ENCODE data around the gene ZFYVE26.
"Not testable (repeated sequence)": the region's sequence is repeated elsewhere in the genome, so short reads cannot be mapped to it uniquely, and the experiment has no call there.

The ZFYVE26 gene

DNA sequence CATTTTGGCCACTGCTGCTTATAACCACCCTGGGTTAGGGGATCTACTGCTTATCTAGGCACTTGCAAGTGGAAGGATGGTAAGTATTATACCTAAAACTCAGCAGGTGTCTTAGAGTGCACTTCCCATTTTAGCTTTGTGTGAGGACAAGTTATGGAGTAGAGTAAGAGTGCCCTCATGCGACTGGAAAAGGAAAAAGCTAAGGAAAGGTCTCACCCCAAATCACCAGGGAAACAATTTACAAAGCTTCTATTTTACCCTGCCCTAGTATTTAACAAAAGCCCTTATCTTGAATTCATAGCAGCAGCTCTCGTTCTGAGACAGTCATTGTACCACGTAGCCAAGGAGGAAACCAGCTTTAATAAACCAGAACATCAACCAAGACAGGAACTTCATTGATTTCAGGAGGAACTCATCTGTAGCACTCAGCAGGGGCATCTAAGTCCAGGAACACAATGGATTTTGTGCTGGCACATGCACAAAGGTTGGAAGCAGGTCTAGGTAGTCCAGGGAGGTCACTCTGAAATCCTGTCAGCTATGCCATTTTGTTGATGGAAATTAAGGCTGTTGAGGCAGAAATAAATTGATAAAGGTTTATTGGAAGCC, 111.8 kb downstream of the ZFYVE26 start:
- DNase-seq: no peak

DNA sequence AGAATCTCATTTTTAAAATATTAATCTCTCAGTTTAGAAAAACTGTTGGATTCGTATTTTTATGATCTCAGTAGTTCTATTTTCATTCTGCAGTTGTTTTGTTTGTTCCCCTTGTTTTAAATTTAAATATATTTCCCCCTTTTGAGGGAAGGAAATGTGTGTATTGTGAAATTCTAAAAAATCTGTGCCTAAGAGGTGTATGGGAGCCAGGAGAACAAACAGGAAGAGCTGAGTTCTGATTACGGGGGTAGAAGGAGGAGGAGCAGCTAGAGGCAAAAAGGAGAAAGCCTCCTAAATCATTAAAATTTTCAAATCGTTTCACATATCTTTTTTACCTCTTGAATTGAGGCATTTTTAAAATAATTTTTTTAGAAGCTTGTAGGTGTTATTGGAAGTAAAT, 112.4 kb downstream of the ZFYVE26 start:
- DNase-seq: no peak

DNA sequence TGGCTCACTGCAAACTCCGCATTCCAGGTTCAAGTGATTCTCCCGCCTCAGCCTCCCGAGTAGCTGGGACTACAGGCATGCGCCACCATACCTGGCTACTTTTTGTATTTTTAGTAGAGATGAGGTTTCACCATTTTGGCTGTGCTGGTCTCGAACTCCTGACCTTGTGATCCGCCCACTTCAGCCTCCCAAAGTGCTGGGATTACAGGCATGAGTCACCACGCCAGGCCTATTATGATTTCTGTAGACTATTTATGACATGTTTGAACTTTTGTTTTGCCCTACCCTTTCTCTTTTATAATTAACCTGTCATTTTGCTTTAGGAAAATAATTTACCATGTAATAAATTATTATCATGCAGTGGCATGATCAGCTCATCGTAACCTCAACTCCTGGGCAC, 114.9 kb downstream of the ZFYVE26 start, which contains the start of gene RDH12:
Gene RDH12 (plus strand): TSS at position 395 of the 400 bp plus-strand sequence. CDS start 20,757 bp downstream, outside the sequence.
- DNase-seq: not testable (repeated sequence)

DNA sequence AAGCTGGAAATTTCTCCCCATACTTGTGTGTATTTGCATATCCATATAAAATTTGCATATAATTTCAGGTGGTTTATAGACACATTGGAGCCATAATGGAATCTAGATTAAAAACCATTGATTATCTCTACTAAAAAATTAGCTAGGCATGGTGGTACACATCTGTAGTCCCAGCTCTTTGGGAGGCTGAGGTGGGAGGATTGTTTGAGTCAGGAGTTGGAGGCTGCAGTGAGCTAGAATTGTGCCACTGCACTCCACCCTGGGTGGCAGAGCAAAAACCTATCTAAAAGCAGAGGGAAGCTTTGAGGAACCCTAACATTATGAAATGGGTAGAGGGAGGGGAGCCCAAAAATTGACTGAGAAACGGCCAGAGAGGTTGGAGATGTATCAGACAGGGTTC, 118.2 kb downstream of the ZFYVE26 start:
- no peak for DNase-seq

DNA sequence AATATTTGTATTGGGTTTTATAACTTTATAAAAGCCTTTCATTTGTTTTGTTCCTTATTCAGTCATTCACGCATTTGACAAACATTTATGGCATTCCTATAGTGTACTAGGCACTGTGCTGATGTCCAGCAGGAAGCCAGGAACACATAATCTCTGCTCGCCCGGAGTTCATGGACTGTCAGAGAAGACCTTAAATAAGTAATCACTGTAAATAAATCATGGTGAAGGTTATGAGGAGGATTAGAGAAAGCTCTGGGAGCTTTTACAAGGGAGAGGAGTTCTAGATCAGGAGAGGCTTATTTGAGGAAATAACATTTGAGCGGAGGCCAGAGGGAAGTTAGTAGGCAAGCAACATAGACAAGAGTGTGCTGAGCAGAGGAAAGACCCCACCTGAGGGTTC, 119.4 kb downstream of the ZFYVE26 start:
- no peak for DNase-seq

All from GF-D8 (cell line).